ENCODE data around the gene TMOD2. TPM values are rescaled to one million over a fixed set of nuclear protein-coding genes. Genes with fewer than 3 reads are reported as not detected.

The TMOD2 gene
- total RNA-seq (2022; extraction: Qiagen RNA extraction; ENCODE audit: low read depth), result 1.2 to 2.9 TPM (median 2.0 TPM) in 5 replicates

GRCh38 chr15:51750792-51751696, at the start of gene TMOD2:
Gene TMOD2 (plus strand): TSS chr15:51751597. CDS start chr15:51766442, 14,845 bp downstream.

GRCh38 chr15:51737522-51738305, 13.7 kb upstream of the TMOD2 start, which contains the start of gene LYSMD2:
Gene LYSMD2 (minus strand): TSS chr15:51737655. CDS start chr15:51737622, 33 bp downstream.

GRCh38 chr15:51829376-51830275, 78.2 kb downstream of the TMOD2 start, which contains the start of gene TMOD3:
Gene TMOD3 (plus strand): TSS chr15:51829653. CDS start chr15:51862885, 33,232 bp downstream.

Other genes starting within 250 kb of the TMOD2 start
- 13.0 to 20.7 TPM (median 18.5 TPM) in 5 replicates for gene DMXL2, start 128.8 kb upstream of the TMOD2 start, total RNA-seq (2022; extraction: Qiagen RNA extraction; ENCODE audit: low read depth)
- gene SCG3, start 70.1 kb upstream of the TMOD2 start, total RNA-seq (2022; extraction: Qiagen RNA extraction; ENCODE audit: low read depth), result 0.06 TPM in 1 of 5 replicates, not detected in the others
- gene LYSMD2, start 13.9 kb upstream of the TMOD2 start, total RNA-seq (2022; extraction: Qiagen RNA extraction; ENCODE audit: low read depth), result 19.2 to 25.7 TPM (median 23.6 TPM) in 5 replicates
- gene TMOD3, start 78.1 kb downstream of the TMOD2 start, total RNA-seq (2022; extraction: Qiagen RNA extraction; ENCODE audit: low read depth), result 38.3 to 72.4 TPM (median 63.4 TPM) in 5 replicates
- gene LEO1, start 220.2 kb downstream of the TMOD2 start, total RNA-seq (2022; extraction: Qiagen RNA extraction; ENCODE audit: low read depth), result 46.8 to 79.0 TPM (median 52.0 TPM) in 5 replicates